Superior temporal gyrus (tissue), 1 donor: ENCODE measurements around the gene ZNF154.
"Not testable (repeated sequence)": the region's sequence is repeated elsewhere in the genome, so short reads cannot be mapped to it uniquely, and the experiment has no call there.

Source experiments
- DNase-seq: peaks from one replicate; pipeline ENCODE4 v3.0.0-alpha.2; 2016; ENCODE audit errors: extremely low spot score

ZNF154 gene

GRCh38 chr19:57708641-57709361, at the start of gene ZNF154:
TSS of gene ZNF154 (minus strand) at chr19:57709204. CDS start at chr19:57708971, 233 bp downstream.
- peak; percentile 74 for DNase-seq

- no peak for DNase-seq
These were observed 48.9 kb upstream of the ZNF154 start for GRCh38 chr19:57757941-57758340.

GRCh38 chr19:57755031-57755430, 46.0 kb upstream of the ZNF154 start:
- DNase-seq = no peak

DNA sequence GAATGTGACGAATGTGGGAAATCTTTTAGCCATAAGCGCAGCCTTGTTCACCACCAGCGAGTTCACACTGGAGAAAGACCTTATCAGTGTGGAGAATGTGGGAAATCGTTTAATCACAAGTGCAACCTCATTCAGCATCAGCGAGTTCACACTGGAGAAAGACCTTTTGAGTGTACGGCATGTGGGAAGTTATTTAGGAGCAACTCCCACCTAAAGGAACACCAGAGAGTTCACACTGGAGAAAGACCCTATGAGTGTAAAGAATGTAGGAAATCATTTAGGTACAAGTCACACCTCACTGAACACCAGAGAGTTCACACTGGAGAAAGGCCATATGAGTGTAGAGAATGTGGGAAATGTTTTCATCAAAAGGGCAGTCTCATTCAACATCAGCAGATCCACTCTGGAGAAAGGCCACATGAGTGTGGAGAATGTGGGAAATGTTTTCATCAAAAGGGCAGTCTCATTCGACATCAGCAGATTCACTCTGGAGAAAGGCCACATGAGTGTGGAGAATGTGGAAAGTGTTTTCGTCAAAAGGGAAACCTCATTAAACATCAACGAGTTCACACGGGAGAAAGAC, 45.2 kb upstream of the ZNF154 start:
- DNase-seq = no peak

GRCh38 chr19:57748029-57748428, 39.0 kb upstream of the ZNF154 start:
- no peak for DNase-seq

DNA sequence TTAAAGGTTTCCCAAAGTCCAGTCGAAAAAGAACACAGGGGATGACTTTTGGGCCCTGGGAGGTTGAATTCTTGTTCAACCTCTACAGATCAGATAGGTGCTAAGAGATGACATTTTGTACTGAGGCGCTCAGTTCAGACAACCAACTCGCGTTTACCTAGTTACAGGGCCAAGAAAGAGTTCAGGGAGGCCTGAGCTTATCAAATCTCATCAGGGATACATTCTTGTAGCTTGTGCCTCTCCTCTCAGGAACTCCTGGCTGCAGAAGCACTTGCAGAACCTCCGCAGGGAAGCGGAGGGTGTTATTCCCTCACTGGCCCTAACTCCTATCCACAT, 38.4 kb upstream of the ZNF154 start:
- DNase-seq = no peak

DNA sequence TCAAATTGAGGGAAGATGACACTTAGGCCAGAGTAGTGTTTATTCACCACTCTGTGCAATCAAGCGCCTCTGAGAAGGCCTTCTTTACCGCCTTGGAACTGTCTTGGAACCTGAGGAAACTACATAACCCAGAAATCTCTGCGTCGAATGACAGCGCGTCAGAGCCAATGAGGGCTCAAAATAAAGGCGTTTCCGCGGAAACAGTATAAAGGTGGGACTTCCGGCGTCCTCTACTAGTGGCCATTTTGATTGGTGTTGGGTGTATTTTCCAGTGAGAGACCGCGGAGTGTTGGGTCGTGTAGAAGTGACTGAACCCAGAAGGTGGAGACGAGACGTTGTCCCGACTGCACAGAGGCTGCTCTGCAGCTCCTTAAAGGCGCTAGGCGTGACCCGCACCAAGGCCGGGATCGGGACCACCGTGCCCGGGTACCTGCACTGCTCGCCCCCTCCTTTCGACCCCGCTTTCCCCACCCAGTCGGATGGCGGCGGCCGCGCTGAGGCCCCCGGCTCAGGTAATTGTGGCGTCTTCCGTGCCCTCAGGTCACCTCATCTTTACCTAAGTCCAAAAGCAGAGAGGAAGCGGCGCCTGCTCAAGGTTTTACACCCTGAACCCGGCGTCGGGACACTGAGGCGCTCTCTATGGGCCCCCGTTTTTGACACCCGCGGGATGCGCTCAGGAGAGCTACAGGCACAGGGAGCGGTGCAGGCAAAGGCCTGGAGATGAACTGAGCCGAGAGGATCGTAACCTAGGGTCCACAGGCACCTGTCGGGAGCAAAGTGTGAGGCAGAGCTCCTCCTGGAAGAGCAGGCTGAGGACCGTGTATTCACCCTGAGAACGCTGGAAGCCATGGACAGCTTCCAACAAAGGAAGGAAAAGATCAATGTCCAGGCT, 37.8 kb upstream of the ZNF154 start, which contains the start of gene ZNF776:
Gene ZNF776 (plus strand): TSS at position 236 of the 892 bp plus-strand sequence. CDS start 244 bp downstream, at position 480.
- peak; percentile 99 for DNase-seq

GRCh38 chr19:57738770-57739169, 29.8 kb upstream of the ZNF154 start:
- not testable (repeated sequence) for DNase-seq

DNA sequence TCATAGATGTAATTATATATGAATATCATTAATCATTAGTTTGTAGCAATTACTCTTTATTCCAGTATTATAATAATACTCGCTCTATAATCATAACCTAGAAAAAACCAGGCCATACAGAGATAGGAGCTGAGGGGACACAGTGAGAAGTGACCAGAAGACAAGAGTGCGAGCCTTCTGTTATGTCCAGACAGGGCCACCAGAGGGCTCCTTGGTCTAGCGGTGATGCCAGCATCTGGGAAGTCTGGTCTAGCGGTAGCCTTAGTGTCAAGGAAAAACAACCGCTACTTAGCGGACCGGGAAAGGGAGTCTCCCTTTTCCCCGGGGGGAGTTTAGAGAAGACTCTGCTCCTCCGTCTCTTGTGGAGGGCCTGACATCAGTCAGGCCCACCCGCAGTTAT, 29.3 kb upstream of the ZNF154 start:
- peak; percentile 25 for DNase-seq

- DNase-seq = no peak
These were observed 11.9 kb upstream of the ZNF154 start for GRCh38 chr19:57720878-57721277.

DNA sequence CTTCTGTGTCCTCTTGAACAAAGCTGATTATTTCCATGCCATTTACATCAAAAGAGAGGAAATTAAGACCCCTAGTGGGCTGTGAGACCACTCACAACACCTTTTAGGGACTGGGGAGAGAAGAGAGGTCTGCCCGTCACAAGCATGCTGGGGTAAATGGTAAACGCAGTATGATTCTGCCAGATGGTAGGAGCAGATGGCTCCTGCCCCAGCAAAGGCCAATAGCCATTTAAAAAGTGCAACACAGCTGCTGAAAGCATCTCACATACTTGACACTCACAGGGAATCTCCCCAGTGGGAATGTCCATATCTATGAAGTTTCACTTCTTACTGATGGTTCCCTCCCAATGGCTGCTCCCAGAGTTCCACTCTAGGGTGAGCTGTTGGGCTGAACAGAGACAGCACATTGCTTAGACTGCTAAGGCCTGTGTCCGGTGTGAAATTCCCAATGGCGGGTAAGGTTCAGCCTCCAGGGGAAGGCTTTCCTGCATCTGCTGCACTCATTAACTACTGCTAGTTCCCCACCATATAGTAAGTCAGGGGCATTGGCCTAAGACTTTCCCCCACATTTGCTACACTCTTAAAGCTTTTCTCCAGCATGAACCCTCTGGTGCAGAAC, 11.0 kb upstream of the ZNF154 start:
- no peak for DNase-seq

GRCh38 chr19:57719424-57719823, 10.4 kb upstream of the ZNF154 start:
- no peak for DNase-seq

DNA sequence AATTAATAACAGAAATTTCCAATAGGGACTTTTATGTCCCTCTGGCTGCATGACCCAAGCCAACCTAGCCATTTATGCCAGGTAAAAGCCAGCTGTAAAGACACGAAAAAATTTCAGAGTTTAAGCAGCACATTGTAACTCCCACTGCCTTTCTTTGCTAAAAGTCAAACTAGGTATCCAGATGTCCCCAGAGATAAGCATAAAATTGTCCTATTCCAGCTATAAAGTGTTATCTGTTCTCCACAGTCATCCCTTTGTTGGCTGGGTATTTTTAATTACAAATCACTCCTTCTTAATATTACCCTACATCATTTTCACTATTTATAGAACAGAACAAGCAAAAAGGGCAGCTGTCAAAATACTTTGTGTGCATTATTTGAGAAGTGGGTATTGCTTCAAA, 3.2 kb upstream of the ZNF154 start:
- no peak for DNase-seq

DNA sequence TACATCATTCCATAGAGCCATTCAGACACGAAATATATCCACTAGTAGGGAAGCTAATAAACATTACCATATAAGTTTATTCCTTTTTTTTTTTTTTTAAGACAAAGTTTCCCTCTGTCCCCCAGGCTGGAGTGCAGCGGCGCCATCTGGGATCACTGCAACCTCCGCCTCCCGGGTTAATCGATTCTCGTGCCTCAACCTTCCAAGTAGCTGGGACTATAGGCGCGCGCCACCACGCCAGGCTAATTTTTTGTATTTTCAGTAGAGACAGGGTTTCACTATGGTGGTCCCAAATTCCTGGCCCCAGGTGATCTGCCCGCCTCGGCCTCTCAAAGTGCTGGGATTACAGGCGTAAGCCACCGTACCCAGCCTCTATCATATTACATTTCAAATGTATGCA, 612 bp upstream of the ZNF154 start:
- DNase-seq = no peak

GRCh38 chr19:57706346-57706745, 2.7 kb downstream of the ZNF154 start:
- DNase-seq = no peak

DNA sequence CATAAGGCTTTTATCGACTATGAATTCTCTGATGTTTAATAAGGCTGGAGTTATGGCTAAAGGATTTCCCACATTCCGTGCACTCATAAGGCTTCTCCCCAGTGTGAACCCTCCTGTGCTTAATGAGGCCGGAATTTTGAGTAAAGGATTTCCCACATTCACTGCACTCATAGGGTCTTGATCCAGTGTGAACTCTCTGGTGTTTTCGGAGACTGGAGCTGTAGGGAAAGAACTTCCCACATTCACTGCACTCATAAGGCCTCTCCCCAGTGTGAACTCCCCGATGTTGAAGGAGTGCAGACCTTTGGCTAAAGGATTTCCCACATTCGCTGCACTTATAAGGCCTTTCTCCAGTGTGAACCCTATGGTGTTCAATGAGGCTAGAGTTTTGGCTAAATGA, 7.4 kb downstream of the ZNF154 start:
- DNase-seq = no peak

DNA sequence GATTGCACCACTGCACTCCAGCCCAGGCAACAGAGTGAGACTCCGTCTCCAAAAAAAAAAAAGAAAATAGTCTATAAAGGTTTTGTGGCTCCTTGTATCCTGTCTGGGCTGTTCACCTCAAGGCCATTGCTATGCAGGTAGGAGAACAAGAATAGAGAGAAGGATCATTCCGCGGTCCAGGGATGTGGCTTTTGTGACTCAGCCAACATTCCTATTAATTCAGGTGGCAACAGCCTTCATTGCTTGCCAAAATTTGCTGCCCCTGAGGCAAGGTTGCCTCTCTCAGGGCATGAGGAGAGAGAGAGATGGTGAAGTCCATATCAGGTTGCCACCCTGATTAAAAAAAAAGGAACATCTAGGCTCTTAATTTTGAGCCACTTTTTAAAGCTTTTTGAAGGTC, 19.3 kb downstream of the ZNF154 start:
- DNase-seq = no peak

GRCh38 chr19:57688011-57688763, 20.8 kb downstream of the ZNF154 start:
- DNase-seq = no peak

- DNase-seq = no peak
These were observed 21.5 kb downstream of the ZNF154 start for GRCh38 chr19:57687363-57688010.

GRCh38 chr19:57686727-57687126, 22.3 kb downstream of the ZNF154 start:
- no peak for DNase-seq

- DNase-seq = no peak
These were observed 26.7 kb downstream of the ZNF154 start for GRCh38 chr19:57682226-57682766.
